GM12891 (cell line): Measurements from ENCODE around the gene UBTF.
A peak's percentile ranks its signal among the peaks of the same experiment; 100 is the strongest.
"Not testable (repeated sequence)": the region's sequence is repeated elsewhere in the genome, so short reads cannot be mapped to it uniquely, and the experiment has no call there.

Experiments used
- DNase-seq: peaks from one replicate; pipeline ENCODE4 v3.0.0; 2011; ENCODE audit warnings: low spot score; ENCODE audit not compliant: insufficient read length
- FAIRE-seq: peaks from 2 replicates; lab custom pipeline; 2011; peaks lifted over from hg19 to GRCh38; lab: Jason Lieb, UNC
- PAX5 ChIP-seq: IDR thresholded peaks from 2 replicates; pipeline ENCODE4 v1.6.1; 2011; ENCODE audit warnings: low read length, moderate library complexity, mild to moderate bottlenecking; ENCODE audit not compliant: insufficient read depth, severe bottlenecking
- POLR2A ChIP-seq: IDR thresholded peaks from 2 replicates; pipeline ENCODE4 v1.6.1; 2011; ENCODE audit warnings: low read depth, low read length, control low read depth
- POLR2AphosphoS5 ChIP-seq: IDR thresholded peaks from 2 replicates; pipeline ENCODE4 v1.6.1; 2011; ENCODE audit warnings: low read depth, low read length, control low read depth
- POU2F2 ChIP-seq: IDR thresholded peaks from 2 replicates; pipeline ENCODE4 v1.6.1; 2011; ENCODE audit warnings: low read depth, mild to moderate bottlenecking, control low read depth, low read length, moderate library complexity
- SPI1 ChIP-seq: IDR thresholded peaks from 2 replicates; pipeline ENCODE4 v1.6.1; 2011; ENCODE audit warnings: low read depth, low read length, control low read depth
- TAF1 ChIP-seq: IDR thresholded peaks from 2 replicates; pipeline ENCODE4 v1.6.1; 2011; ENCODE audit warnings: low read depth, low read length, control low read depth

UBTF gene

GRCh38 chr17:44247876-44248736 is 28.6 kb upstream of the UBTF start:
- FAIRE-seq (peak; percentile 20), DNase-seq (no peak)
- no peak for TF ChIP-seq POLR2A
- no peak for TF ChIP-seq SPI1
- no peak for TF ChIP-seq PAX5
- TF ChIP-seq POLR2AphosphoS5, result no peak
- TF ChIP-seq TAF1, result no peak
- no peak for TF ChIP-seq POU2F2

GRCh38 chr17:44247440-44247841 is 28.0 kb upstream of the UBTF start:
- FAIRE-seq (no peak), DNase-seq (no peak)
- no peak for TF ChIP-seq POU2F2

- DNase-seq, result no peak
- TF ChIP-seq PAX5 (no peak), TAF1 (no peak), POU2F2 (no peak), SPI1 (no peak), POLR2AphosphoS5 (no peak), POLR2A (no peak)
- no peak for FAIRE-seq
Measured at GRCh38 chr17:44241106-44241624, 21.7 kb upstream of the UBTF start.

- FAIRE-seq, DNase-seq: not testable (repeated sequence)
Measured at GRCh38 chr17:44237886-44238285, 18.4 kb upstream of the UBTF start.

- DNase-seq, result no peak
- FAIRE-seq, result no peak
- TF ChIP-seq PAX5 (no peak), SPI1 (peak; percentile 18; the same call in 1 of the 2 replicates), TAF1 (no peak)
Measured at GRCh38 chr17:44236444-44236991, 17.0 kb upstream of the UBTF start.

GRCh38 chr17:44235583-44235936 is 16.1 kb upstream of the UBTF start:
- DNase-seq (no peak), FAIRE-seq (no peak)
- TF ChIP-seq POLR2A (no peak), POLR2AphosphoS5 (no peak), POU2F2 (no peak), SPI1 (no peak), TAF1 (no peak), PAX5 (no peak)

- TF ChIP-seq POLR2AphosphoS5 (no peak), SPI1 (no peak), TAF1 (no peak), PAX5 (no peak), POU2F2 (no peak), POLR2A (no peak)
- no peak for FAIRE-seq
- no peak for DNase-seq
Measured at GRCh38 chr17:44233582-44233981, 14.1 kb upstream of the UBTF start.

- FAIRE-seq (no peak), DNase-seq (no peak)
- TF ChIP-seq POLR2AphosphoS5 (no peak), TAF1 (no peak), POU2F2 (no peak), SPI1 (no peak), POLR2A (no peak), PAX5 (no peak)
Measured at GRCh38 chr17:44232061-44232460, 12.6 kb upstream of the UBTF start.

- DNase-seq, result no peak
- TF ChIP-seq TAF1, result no peak
- TF ChIP-seq PAX5, result no peak
- TF ChIP-seq POU2F2, result no peak
- TF ChIP-seq POLR2AphosphoS5, result no peak
- no peak for TF ChIP-seq POLR2A
- no peak for TF ChIP-seq SPI1
- no peak for FAIRE-seq
Measured at GRCh38 chr17:44230140-44230539, 10.7 kb upstream of the UBTF start.

- TF ChIP-seq SPI1, result no peak
- FAIRE-seq, result no peak
- DNase-seq, result no peak
Measured at GRCh38 chr17:44229090-44229489, 9.6 kb upstream of the UBTF start.
